Measurements from ENCODE around the gene CDH20. TPM values are rescaled to one million over a fixed set of nuclear protein-coding genes. Genes with fewer than 3 reads are reported as not detected.

Gene CDH20
- total and polyA plus RNA-seq, 2 of the 4 experiments (the other 2 are of a cell fraction) = not detected

DNA sequence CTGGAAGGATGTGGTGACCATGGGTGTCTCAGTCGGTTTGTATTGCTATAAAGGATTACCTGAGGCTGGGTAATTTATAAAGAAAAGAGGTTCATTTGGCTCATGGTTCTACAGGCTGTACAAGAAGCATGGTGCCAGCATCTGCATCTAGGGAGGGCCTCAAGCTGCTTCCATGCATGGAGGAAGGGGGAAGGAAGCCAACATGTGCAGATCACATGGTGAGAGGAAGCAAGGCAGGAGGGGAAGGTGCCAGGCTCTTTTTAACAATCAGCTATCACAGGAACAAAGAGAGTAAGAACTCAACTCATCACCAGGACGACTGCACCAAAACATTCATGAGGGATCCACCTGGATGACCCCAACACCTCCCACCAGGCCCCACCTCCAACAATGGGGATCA is 209.4 kb downstream of the CDH20 start:
- Histone ChIP-seq H4K20me1 (ENCODE audit: insufficient read depth, low read length) (no peaks in the 10 kb centered on the region), H3K18ac (ENCODE audit: low read depth, low read length) (no peak overlapping the region), H3K9me3 (ENCODE audit: control insufficient read depth, insufficient read depth, low read length) (no peaks in the 10 kb centered on the region), H2BK15ac (ENCODE audit: low read depth, low read length) (no peak overlapping the region), H3K56ac (ENCODE audit: extremely low read depth, insufficient read depth, low read length) (no peak overlapping the region), H4K5ac (ENCODE audit: low read depth, low read length) (no peak overlapping the region), H3K23ac (ENCODE audit: low read depth, low read length) (no peak overlapping the region), H3K36me3 (ENCODE audit: control insufficient read depth, insufficient read depth, low read length) (no peaks in the 10 kb centered on the region), H3K4me2 (ENCODE audit: low read depth, low read length) (no peak overlapping the region), H4K91ac (ENCODE audit: insufficient read depth, low read depth, low read length) (no peak overlapping the region), H2BK120ac (ENCODE audit: low read depth, low read length) (no peak overlapping the region), H3K27me3 (ENCODE audit: control insufficient read depth, insufficient read depth, low read length) (peaks cover 3% of the 10 kb centered on the region), H2AK9ac (replicated peaks; ENCODE audit: low read depth, low read length, poor library complexity) (no peak overlapping the region), H2BK20ac (ENCODE audit: low read depth, low read length) (no peak overlapping the region), H3K79me1 (ENCODE audit: low read depth in 1 of 2, low read length in 2 of 2) (no peaks in the 10 kb centered on the region), H3K4ac (ENCODE audit: low read depth, low read length) (no peak overlapping the region), H4K8ac (ENCODE audit: low read depth in 2 of 2, low read length in 2 of 2) (no peak overlapping the region), H2AFZ (replicated peaks; ENCODE audit: low read length, poor library complexity) (no peak overlapping the region), H3K4me3 (ENCODE audit: insufficient read depth, low read depth, low read length) (no peak overlapping the region), H2AK5ac (ENCODE audit: low read depth, low read length) (no peak overlapping the region), H3K9ac (ENCODE audit: low read depth, low read length) (no peak overlapping the region), H3K4me1 (ENCODE audit: control insufficient read depth, insufficient read depth, low read length) (peaks cover 2% of the 10 kb centered on the region; the same call in 1 of the 2 replicates), H3K14ac (replicated peaks; ENCODE audit: low read depth, low read length) (no peak overlapping the region; the same call in 1 of the 2 replicates), H3K9me1 (ENCODE audit: insufficient read depth, low read length) (0 out of 2 replicates have a peak, but pooled peaks cover 4% of the 10 kb centered on the region), H2BK5ac (ENCODE audit: low read depth, low read length, poor library complexity, severe bottlenecking) (no peak overlapping the region), H3K27ac (ENCODE audit: insufficient read depth, low read length) (no peak overlapping the region)
- BruUV-seq (replicated peaks) = no TSS peak
- ChIA-PET POLR2A (ENCODE audit: unreplicated experiment) (no interaction called here), CTCF (no interaction called here)
- no peak for ATAC-seq (ENCODE audit: low read depth)
- DNase-seq = no peak
- TF ChIP-seq FOS (IDR thresholded peaks at IDR 0.05; ENCODE audit: low read depth, low read length) = no peak
- TF ChIP-seq NFE2L2 (IDR thresholded peaks at IDR 0.05; ENCODE audit: low read depth, low read length) = no peak
- TF ChIP-seq, protein P1, sequence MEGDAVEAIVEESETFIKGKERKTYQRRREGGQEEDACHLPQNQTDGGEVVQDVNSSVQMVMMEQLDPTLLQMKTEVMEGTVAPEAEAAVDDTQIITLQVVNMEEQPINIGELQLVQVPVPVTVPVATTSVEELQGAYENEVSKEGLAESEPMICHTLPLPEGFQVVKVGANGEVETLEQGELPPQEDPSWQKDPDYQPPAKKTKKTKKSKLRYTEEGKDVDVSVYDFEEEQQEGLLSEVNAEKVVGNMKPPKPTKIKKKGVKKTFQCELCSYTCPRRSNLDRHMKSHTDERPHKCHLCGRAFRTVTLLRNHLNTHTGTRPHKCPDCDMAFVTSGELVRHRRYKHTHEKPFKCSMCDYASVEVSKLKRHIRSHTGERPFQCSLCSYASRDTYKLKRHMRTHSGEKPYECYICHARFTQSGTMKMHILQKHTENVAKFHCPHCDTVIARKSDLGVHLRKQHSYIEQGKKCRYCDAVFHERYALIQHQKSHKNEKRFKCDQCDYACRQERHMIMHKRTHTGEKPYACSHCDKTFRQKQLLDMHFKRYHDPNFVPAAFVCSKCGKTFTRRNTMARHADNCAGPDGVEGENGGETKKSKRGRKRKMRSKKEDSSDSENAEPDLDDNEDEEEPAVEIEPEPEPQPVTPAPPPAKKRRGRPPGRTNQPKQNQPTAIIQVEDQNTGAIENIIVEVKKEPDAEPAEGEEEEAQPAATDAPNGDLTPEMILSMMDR (conservative IDR thresholded peaks at IDR 0.05; ENCODE audit: low read depth, low read length) = no peak
- TF ChIP-seq MXI1 (IDR thresholded peaks at IDR 0.05; ENCODE audit: borderline replicate concordance, low read depth, low read length) = no peak
- TF ChIP-seq CHD1 (IDR thresholded peaks at IDR 0.05; ENCODE audit: low read depth, low read length) = no peak
- no peak for TF ChIP-seq RFX5 (IDR thresholded peaks at IDR 0.05; ENCODE audit: low read depth, low read length)
- no peak for TF ChIP-seq POLR2A (IDR thresholded peaks at IDR 0.05; ENCODE audit: low read depth, low read length)
- TF ChIP-seq RCOR1 (IDR thresholded peaks at IDR 0.05; ENCODE audit: insufficient replicate concordance, low read length) = no peak
- TF ChIP-seq BHLHE40 (IDR thresholded peaks at IDR 0.05; ENCODE audit: low read depth, low read length) = no peak
- TF ChIP-seq MAFK (IDR thresholded peaks at IDR 0.05; ENCODE audit: low read depth, low read length) = no peak
- TF ChIP-seq MAZ (IDR thresholded peaks at IDR 0.05; ENCODE audit: borderline replicate concordance, low read depth, low read length) = no peak
- TF ChIP-seq CEBPB (IDR thresholded peaks at IDR 0.05; ENCODE audit: low read depth, low read length) = no peak
- TF ChIP-seq, protein P2, sequence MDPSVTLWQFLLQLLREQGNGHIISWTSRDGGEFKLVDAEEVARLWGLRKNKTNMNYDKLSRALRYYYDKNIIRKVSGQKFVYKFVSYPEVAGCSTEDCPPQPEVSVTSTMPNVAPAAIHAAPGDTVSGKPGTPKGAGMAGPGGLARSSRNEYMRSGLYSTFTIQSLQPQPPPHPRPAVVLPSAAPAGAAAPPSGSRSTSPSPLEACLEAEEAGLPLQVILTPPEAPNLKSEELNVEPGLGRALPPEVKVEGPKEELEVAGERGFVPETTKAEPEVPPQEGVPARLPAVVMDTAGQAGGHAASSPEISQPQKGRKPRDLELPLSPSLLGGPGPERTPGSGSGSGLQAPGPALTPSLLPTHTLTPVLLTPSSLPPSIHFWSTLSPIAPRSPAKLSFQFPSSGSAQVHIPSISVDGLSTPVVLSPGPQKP (IDR thresholded peaks at IDR 0.05; ENCODE audit: borderline replicate concordance, low read depth, low read length) = no peak
- TF ChIP-seq RAD21 (IDR thresholded peaks at IDR 0.05; ENCODE audit: low read length) = no peak
- TF ChIP-seq SMC3 (IDR thresholded peaks at IDR 0.05; ENCODE audit: low read depth, low read length) = no peak
- in situ Hi-C loops (cut with MboI; ENCODE audit: low sequenced_read_pairs) (no loop called here), intact Hi-C loops (cut with micrococcal nuclease) (no loop called here), dilution Hi-C loops (cut with HindIII; ENCODE audit: low sequenced_read_pairs, unreplicated experiment) (no loop called here)
- no CpG with 5 or more reads among the region's 2 CpGs for WGBS, 2 experiments (ENCODE audit: extremely low coverage in 2 of 2, insufficient read length in 1 of 2)
